NCI-H69 (cell line): ENCODE results near the gene TAGAP.
A peak's percentile ranks its signal among the peaks of the same experiment; 100 is the strongest.

Experiments used
- DNase-seq: peaks from one replicate; lab custom pipeline; 2025; lab: John Stamatoyannopoulos, UW

Gene TAGAP

GRCh38 chr6:159044899-159045727, at the start of gene TAGAP:
TAGAP (minus strand) TSS chr6:159044991; CDS start chr6:159044146, 845 bp downstream.
- peak; percentile 33 for DNase-seq

- no peak for DNase-seq
Measured at GRCh38 chr6:159093609-159094443, 49.0 kb upstream of the TAGAP start.

GRCh38 chr6:159092631-159093030, 47.8 kb upstream of the TAGAP start:
- no peak for DNase-seq

- DNase-seq: peak; percentile 6
Measured at GRCh38 chr6:159090530-159091480, 46.0 kb upstream of the TAGAP start.

- no peak for DNase-seq
Measured at GRCh38 chr6:159089909-159090308, 45.1 kb upstream of the TAGAP start.

- no peak for DNase-seq
Measured at GRCh38 chr6:159089443-159089842, 44.7 kb upstream of the TAGAP start.

GRCh38 chr6:159086033-159086618, 41.3 kb upstream of the TAGAP start:
- DNase-seq: no peak

GRCh38 chr6:159085396-159085895, 40.7 kb upstream of the TAGAP start:
- no peak for DNase-seq

GRCh38 chr6:159084493-159085091, 39.8 kb upstream of the TAGAP start:
- no peak for DNase-seq

GRCh38 chr6:159083146-159083545, 38.4 kb upstream of the TAGAP start:
- DNase-seq: no peak

- no peak for DNase-seq
Measured at GRCh38 chr6:159082039-159082815, 37.4 kb upstream of the TAGAP start.

GRCh38 chr6:159080217-159080976, 35.6 kb upstream of the TAGAP start:
- no peak for DNase-seq

- DNase-seq: no peak
Measured at GRCh38 chr6:159079367-159079766, 34.6 kb upstream of the TAGAP start.

GRCh38 chr6:159077123-159077522, 32.3 kb upstream of the TAGAP start:
- no peak for DNase-seq

GRCh38 chr6:159075506-159076228, 30.9 kb upstream of the TAGAP start:
- peak; percentile 23 for DNase-seq

- peak; percentile 38 for DNase-seq
Measured at GRCh38 chr6:159074876-159075275, 30.1 kb upstream of the TAGAP start.

GRCh38 chr6:159074120-159074684, 29.4 kb upstream of the TAGAP start:
- peak; percentile 41 for DNase-seq
